ENCODE measurements around the gene ELOVL5. TPM values are rescaled to one million over a fixed set of nuclear protein-coding genes. Genes with fewer than 3 reads are reported as not detected.
"Not testable (repeated sequence)": the region's sequence is repeated elsewhere in the genome, so short reads cannot be mapped to it uniquely, and the experiment has no call there.

Gene ELOVL5
- total RNA-seq (2012; rRNA removed), result 51.8 and 57.8 TPM in 2 replicates

GRCh38 chr6:53348371-53349208 lies at the start of gene ELOVL5:
ELOVL5 (minus strand) TSS chr6:53348950; CDS start chr6:53295699, 53,251 bp downstream.
- peaks cover 9% of the 10 kb centered on the region for H3K4me1 ChIP-seq (ENCODE audit: control insufficient read depth, insufficient read depth, low read length)
- H3K9ac ChIP-seq (ENCODE audit: low read depth, low read length), result peak within 1 kb of the TSS; percentile 95
- no peaks in the 10 kb centered on the region for H3K9me3 ChIP-seq (replicated peaks; ENCODE audit: low read length)
- peak within 1 kb of the TSS; percentile 82 for H3K4me2 ChIP-seq (ENCODE audit: low read length)
- H3K36me3 ChIP-seq (ENCODE audit: insufficient read depth, low read length), result no peaks in the 10 kb centered on the region
- H3K27me3 ChIP-seq (ENCODE audit: control insufficient read depth, insufficient read depth, low read length), result peaks cover 10% of the 10 kb centered on the region
- H3K4me3 ChIP-seq (ENCODE audit: low read length), result peak within 1 kb of the TSS; percentile 91

- Histone ChIP-seq H3K36me3 (ENCODE audit: insufficient read depth, low read length) (no peaks in the 10 kb centered on the region), H3K4me1 (ENCODE audit: control insufficient read depth, insufficient read depth, low read length) (no peaks in the 10 kb centered on the region), H3K9me3 (replicated peaks; ENCODE audit: low read length) (no peaks in the 10 kb centered on the region), H3K27me3 (ENCODE audit: control insufficient read depth, insufficient read depth, low read length) (no peaks in the 10 kb centered on the region), H3K4me3 (ENCODE audit: low read length) (no peak overlapping the region), H3K9ac (ENCODE audit: low read depth, low read length) (no peak overlapping the region), H3K4me2 (ENCODE audit: low read length) (no peak overlapping the region)
These were observed 48.5 kb upstream of the ELOVL5 start for GRCh38 chr6:53397283-53397682.

- Histone ChIP-seq H3K4me3 (ENCODE audit: low read length) (no peak overlapping the region), H3K4me2 (ENCODE audit: low read length) (no peak overlapping the region), H3K27me3 (ENCODE audit: control insufficient read depth, insufficient read depth, low read length) (peaks cover 3% of the 10 kb centered on the region), H3K9me3 (replicated peaks; ENCODE audit: low read length) (no peaks in the 10 kb centered on the region), H3K36me3 (ENCODE audit: insufficient read depth, low read length) (no peaks in the 10 kb centered on the region), H3K9ac (ENCODE audit: low read depth, low read length) (no peak overlapping the region), H3K4me1 (ENCODE audit: control insufficient read depth, insufficient read depth, low read length) (no peaks in the 10 kb centered on the region)
These were observed 47.2 kb upstream of the ELOVL5 start for GRCh38 chr6:53395986-53396385.

GRCh38 chr6:53394704-53395103 lies 46.0 kb upstream of the ELOVL5 start:
- Histone ChIP-seq H3K4me1 (ENCODE audit: control insufficient read depth, insufficient read depth, low read length) (no peaks in the 10 kb centered on the region), H3K36me3 (ENCODE audit: insufficient read depth, low read length) (no peaks in the 10 kb centered on the region), H3K27me3 (ENCODE audit: control insufficient read depth, insufficient read depth, low read length) (peaks cover 3% of the 10 kb centered on the region), H3K4me2 (ENCODE audit: low read length) (no peak overlapping the region), H3K9me3 (replicated peaks; ENCODE audit: low read length) (no peaks in the 10 kb centered on the region), H3K9ac (ENCODE audit: low read depth, low read length) (no peak overlapping the region), H3K4me3 (ENCODE audit: low read length) (no peak overlapping the region)

- no peak overlapping the region for H3K4me2 ChIP-seq (ENCODE audit: low read length)
- H3K4me1 ChIP-seq (ENCODE audit: control insufficient read depth, insufficient read depth, low read length), result no peaks in the 10 kb centered on the region
- H3K9ac ChIP-seq (ENCODE audit: low read depth, low read length), result no peak overlapping the region
- no peak overlapping the region for H3K4me3 ChIP-seq (ENCODE audit: low read length)
- no peaks in the 10 kb centered on the region for H3K9me3 ChIP-seq (replicated peaks; ENCODE audit: low read length)
- H3K27me3 ChIP-seq (ENCODE audit: control insufficient read depth, insufficient read depth, low read length), result peaks cover 3% of the 10 kb centered on the region
- H3K36me3 ChIP-seq (ENCODE audit: insufficient read depth, low read length), result no peaks in the 10 kb centered on the region
These were observed 42.4 kb upstream of the ELOVL5 start for GRCh38 chr6:53391170-53391569.

GRCh38 chr6:53390010-53390409 lies 41.3 kb upstream of the ELOVL5 start:
- no peak overlapping the region for H3K4me2 ChIP-seq (ENCODE audit: low read length)
- no peaks in the 10 kb centered on the region for H3K9me3 ChIP-seq (replicated peaks; ENCODE audit: low read length)
- H3K4me1 ChIP-seq (ENCODE audit: control insufficient read depth, insufficient read depth, low read length), result no peaks in the 10 kb centered on the region
- peaks cover 3% of the 10 kb centered on the region for H3K27me3 ChIP-seq (ENCODE audit: control insufficient read depth, insufficient read depth, low read length)
- no peaks in the 10 kb centered on the region for H3K36me3 ChIP-seq (ENCODE audit: insufficient read depth, low read length)
- H3K4me3 ChIP-seq (ENCODE audit: low read length), result no peak overlapping the region
- H3K9ac ChIP-seq (ENCODE audit: low read depth, low read length), result no peak overlapping the region

GRCh38 chr6:53388615-53389014 lies 39.9 kb upstream of the ELOVL5 start:
- H3K9ac ChIP-seq (ENCODE audit: low read depth, low read length); H3K4me1 ChIP-seq (ENCODE audit: control insufficient read depth, insufficient read depth, low read length); H3K9me3 ChIP-seq (replicated peaks; ENCODE audit: low read length); H3K4me3 ChIP-seq (ENCODE audit: low read length); H3K4me2 ChIP-seq (ENCODE audit: low read length); H3K36me3 ChIP-seq (ENCODE audit: insufficient read depth, low read length); H3K27me3 ChIP-seq (ENCODE audit: control insufficient read depth, insufficient read depth, low read length): not testable (repeated sequence)

- no peaks in the 10 kb centered on the region for H3K36me3 ChIP-seq (ENCODE audit: insufficient read depth, low read length)
- H3K4me3 ChIP-seq (ENCODE audit: low read length), result no peak overlapping the region
- H3K27me3 ChIP-seq (ENCODE audit: control insufficient read depth, insufficient read depth, low read length), result peaks cover 9% of the 10 kb centered on the region
- no peak overlapping the region for H3K4me2 ChIP-seq (ENCODE audit: low read length)
- H3K9me3 ChIP-seq (replicated peaks; ENCODE audit: low read length), result no peaks in the 10 kb centered on the region
- no peaks in the 10 kb centered on the region for H3K4me1 ChIP-seq (ENCODE audit: control insufficient read depth, insufficient read depth, low read length)
- no peak overlapping the region for H3K9ac ChIP-seq (ENCODE audit: low read depth, low read length)
These were observed 33.7 kb upstream of the ELOVL5 start for GRCh38 chr6:53382421-53382820.

- Histone ChIP-seq H3K4me2 (ENCODE audit: low read length) (no peak overlapping the region), H3K4me3 (ENCODE audit: low read length) (no peak overlapping the region), H3K4me1 (ENCODE audit: control insufficient read depth, insufficient read depth, low read length) (no peaks in the 10 kb centered on the region), H3K27me3 (ENCODE audit: control insufficient read depth, insufficient read depth, low read length) (peaks cover 27% of the 10 kb centered on the region), H3K9me3 (replicated peaks; ENCODE audit: low read length) (no peaks in the 10 kb centered on the region), H3K9ac (ENCODE audit: low read depth, low read length) (no peak overlapping the region), H3K36me3 (ENCODE audit: insufficient read depth, low read length) (no peaks in the 10 kb centered on the region)
These were observed 29.5 kb upstream of the ELOVL5 start for GRCh38 chr6:53378208-53378607.

GRCh38 chr6:53377793-53378192 lies 29.0 kb upstream of the ELOVL5 start:
- no peaks in the 10 kb centered on the region for H3K36me3 ChIP-seq (ENCODE audit: insufficient read depth, low read length)
- no peak overlapping the region for H3K4me2 ChIP-seq (ENCODE audit: low read length)
- H3K27me3 ChIP-seq (ENCODE audit: control insufficient read depth, insufficient read depth, low read length), result peaks cover 28% of the 10 kb centered on the region
- no peak overlapping the region for H3K9ac ChIP-seq (ENCODE audit: low read depth, low read length)
- H3K4me1 ChIP-seq (ENCODE audit: control insufficient read depth, insufficient read depth, low read length), result no peaks in the 10 kb centered on the region
- H3K4me3 ChIP-seq (ENCODE audit: low read length), result no peak overlapping the region
- no peaks in the 10 kb centered on the region for H3K9me3 ChIP-seq (replicated peaks; ENCODE audit: low read length)

- H3K27me3 ChIP-seq (ENCODE audit: control insufficient read depth, insufficient read depth, low read length), result peaks cover 28% of the 10 kb centered on the region
- H3K4me3 ChIP-seq (ENCODE audit: low read length), result no peak overlapping the region
- no peaks in the 10 kb centered on the region for H3K4me1 ChIP-seq (ENCODE audit: control insufficient read depth, insufficient read depth, low read length)
- H3K4me2 ChIP-seq (ENCODE audit: low read length), result no peak overlapping the region
- no peaks in the 10 kb centered on the region for H3K9me3 ChIP-seq (replicated peaks; ENCODE audit: low read length)
- H3K36me3 ChIP-seq (ENCODE audit: insufficient read depth, low read length), result no peaks in the 10 kb centered on the region
- no peak overlapping the region for H3K9ac ChIP-seq (ENCODE audit: low read depth, low read length)
These were observed 28.5 kb upstream of the ELOVL5 start for GRCh38 chr6:53377289-53377688.

- Histone ChIP-seq H3K4me1 (ENCODE audit: control insufficient read depth, insufficient read depth, low read length) (no peaks in the 10 kb centered on the region), H3K27me3 (ENCODE audit: control insufficient read depth, insufficient read depth, low read length) (peaks cover 28% of the 10 kb centered on the region), H3K9ac (ENCODE audit: low read depth, low read length) (no peak overlapping the region), H3K9me3 (replicated peaks; ENCODE audit: low read length) (no peaks in the 10 kb centered on the region), H3K4me3 (ENCODE audit: low read length) (no peak overlapping the region), H3K36me3 (ENCODE audit: insufficient read depth, low read length) (no peaks in the 10 kb centered on the region), H3K4me2 (ENCODE audit: low read length) (no peak overlapping the region)
These were observed 28.0 kb upstream of the ELOVL5 start for GRCh38 chr6:53376661-53377226.
